HEK293T (cell line): ENCODE measurements around the gene GRPEL2.

ENCODE experiments used
- CTCF ChIA-PET: fragments of 350-600 bp; formaldehyde crosslinking; extraction: SDS; loops from one replicate; lab custom pipeline; 2021; ENCODE audit warnings: antibody characterized with exemption, inconsistent platforms; lab: Yijun Ruan, JAX
- POLR2A ChIA-PET: fragments of 350-600 bp; formaldehyde crosslinking; extraction: SDS; loops from one replicate; lab custom pipeline; 2020; ENCODE audit warnings: antibody characterized with exemption, inconsistent platforms; lab: Yijun Ruan, JAX
- DNase-seq: peaks from one replicate; pipeline ENCODE4 v3.0.0; 2012; ENCODE audit warnings: mixed read lengths; ENCODE audit errors: extremely low spot score
- ARNT ChIP-seq: fragments of 450-650 bp; IDR thresholded peaks from 2 replicates; pipeline ENCODE4 v1.6.1; 2017; ENCODE audit warnings: mild to moderate bottlenecking
- BHLHE40 ChIP-seq: fragments of 450-650 bp; IDR thresholded peaks from 2 replicates; pipeline ENCODE4 v1.6.1; 2016; ENCODE audit warnings: mild to moderate bottlenecking, moderate library complexity, borderline replicate concordance
- CTBP1 ChIP-seq: fragments of 450-650 bp; IDR thresholded peaks from 2 replicates; pipeline ENCODE4 v1.6.1; 2016; ENCODE audit warnings: borderline replicate concordance
- ELF4 ChIP-seq: fragments of 450-650 bp; IDR thresholded peaks from 2 replicates; pipeline ENCODE4 v1.6.1; 2017; ENCODE audit warnings: antibody characterized with exemption
- FOXA1 ChIP-seq: fragments of 450-650 bp; IDR thresholded peaks from 2 replicates; pipeline ENCODE4 v1.6.1; 2016; ENCODE audit warnings: mild to moderate bottlenecking
- FOXK2 ChIP-seq: fragments of 450-650 bp; IDR thresholded peaks from 2 replicates; pipeline ENCODE4 v1.6.1; 2016; ENCODE audit warnings: mild to moderate bottlenecking
- FOXM1 ChIP-seq: fragments of 450-650 bp; IDR thresholded peaks from 2 replicates; pipeline ENCODE4 v1.6.1; 2017; ENCODE audit warnings: mild to moderate bottlenecking, borderline replicate concordance
- HDGF ChIP-seq: fragments of 450-650 bp; IDR thresholded peaks from 2 replicates; pipeline ENCODE4 v1.6.1; 2017; ENCODE audit warnings: antibody characterized with exemption, borderline replicate concordance
- L3MBTL2 ChIP-seq: fragments of 450-650 bp; conservative IDR thresholded peaks from 2 replicates; pipeline ENCODE4 v1.6.1; 2016; ENCODE audit warnings: mild to moderate bottlenecking
- LEF1 ChIP-seq: fragments of 450-650 bp; IDR thresholded peaks from 2 replicates; pipeline ENCODE4 v1.6.1; 2017; ENCODE audit warnings: mild to moderate bottlenecking, borderline replicate concordance
- NFRKB ChIP-seq: fragments of 450-650 bp; IDR thresholded peaks from 2 replicates; pipeline ENCODE4 v1.6.1; 2016; ENCODE audit warnings: mild to moderate bottlenecking, moderate library complexity
- PKNOX1 ChIP-seq: fragments of 450-650 bp; IDR thresholded peaks from 2 replicates; pipeline ENCODE4 v1.6.1; 2016
- SP1 ChIP-seq: fragments of 450-650 bp; IDR thresholded peaks from 2 replicates; pipeline ENCODE4 v1.6.1; 2017
- SUZ12 ChIP-seq: fragments of 450-650 bp; IDR thresholded peaks from 2 replicates; pipeline ENCODE4 v1.6.1; 2016; ENCODE audit warnings: mild to moderate bottlenecking
- TARDBP ChIP-seq: fragments of 450-650 bp; IDR thresholded peaks from 2 replicates; pipeline ENCODE4 v1.6.1; 2016
- ZNF384 ChIP-seq: fragments of 450-650 bp; IDR thresholded peaks from 2 replicates; pipeline ENCODE4 v1.6.1; 2016

GRPEL2 gene

GRCh38 chr5:149371296-149371962 is 26.1 kb downstream of the GRPEL2 start:
- TF ChIP-seq BHLHE40 (no peak), NFRKB (no peak), HDGF (no peak), L3MBTL2 (no peak), CTBP1 (no peak), SUZ12 (no peak), ZNF384 (no peak), SP1 (no peak), PKNOX1 (no peak), ELF4 (no peak), FOXA1 (no peak), ARNT (no peak), LEF1 (no peak), FOXK2 (no peak), TARDBP (no peak), FOXM1 (no peak)
- ChIA-PET CTCF (interaction anchor here (0.6 to 3.4 kb wide), 17 partner anchors 8 to 194 kb away, joined by 3 to 20 read pairs (median 5); partner anchors contain the start of gene PCYOX1L), POLR2A (interaction anchor here (1.2 kb wide), 2 partner anchors 11 to 26 kb away, joined by 3 to 4 read pairs; partner anchors contain the start of gene GRPEL2)
- DNase-seq = peak; percentile 76

- ChIA-PET POLR2A (interaction anchor here (1.2 to 1.6 kb wide), 3 partner anchors 12 to 27 kb away, joined by 3 to 6 read pairs (median 4); partner anchors contain the start of genes GRPEL2 and PCYOX1L), CTCF (interaction anchor here (0.6 to 3.4 kb wide), 17 partner anchors 8 to 193 kb away, joined by 3 to 20 read pairs (median 5); partner anchors contain the start of gene PCYOX1L)
- no peak for TF ChIP-seq ARNT
- TF ChIP-seq SUZ12 = no peak
- TF ChIP-seq HDGF = no peak
- no peak for TF ChIP-seq L3MBTL2
- TF ChIP-seq SP1 = no peak
- TF ChIP-seq FOXK2 = no peak
- TF ChIP-seq LEF1 = no peak
- TF ChIP-seq PKNOX1 = no peak
- no peak for TF ChIP-seq ZNF384
- no peak for TF ChIP-seq NFRKB
- no peak for TF ChIP-seq ELF4
- no peak for TF ChIP-seq TARDBP
- TF ChIP-seq FOXM1 = no peak
- no peak for TF ChIP-seq BHLHE40
- DNase-seq = no peak
These were observed 26.9 kb downstream of the GRPEL2 start for GRCh38 chr5:149372076-149372795.

- TF ChIP-seq NFRKB (no peak), PKNOX1 (no peak), SUZ12 (no peak), FOXM1 (no peak), BHLHE40 (no peak), L3MBTL2 (no peak), ELF4 (no peak), CTBP1 (no peak), ZNF384 (no peak), TARDBP (no peak), FOXK2 (no peak), FOXA1 (no peak), ARNT (no peak), LEF1 (no peak)
- POLR2A ChIA-PET = interaction anchor here (1.2 to 1.6 kb wide), 2 partner anchors 15 to 178 kb away, joined by 4 to 6 read pairs; partner anchors contain the start of genes CSNK1A1 and PCYOX1L
- CTCF ChIA-PET = interaction anchor here (1.4 to 3.4 kb wide), 5 partner anchors 9 to 61 kb away, joined by 4 to 20 read pairs (median 11); no protein-coding TSS in a partner anchor
- DNase-seq = no peak
These were observed 27.6 kb downstream of the GRPEL2 start for GRCh38 chr5:149372932-149373331.

- no peak for DNase-seq
- no peak for TF ChIP-seq ZNF384
- TF ChIP-seq ARNT = no peak
- no peak for TF ChIP-seq SP1
- ChIA-PET CTCF (interaction anchor here (0.8 kb wide), 1 partner anchor 61 kb away, joined by 3 read pairs; no protein-coding TSS in a partner anchor), POLR2A (no interaction called here)
These were observed 29.0 kb downstream of the GRPEL2 start for GRCh38 chr5:149374303-149374702.

GRCh38 chr5:149374801-149375200 is 29.5 kb downstream of the GRPEL2 start:
- ChIA-PET CTCF (interaction anchor here (0.8 to 1.3 kb wide), 2 partner anchors 60 to 66 kb away, joined by 3 to 4 read pairs; no protein-coding TSS in a partner anchor), POLR2A (no interaction called here)
- no peak for DNase-seq
- TF ChIP-seq ZNF384 (no peak), SUZ12 (no peak), FOXK2 (no peak), ARNT (no peak), PKNOX1 (no peak), L3MBTL2 (no peak), HDGF (no peak), CTBP1 (no peak), NFRKB (no peak), BHLHE40 (no peak), FOXA1 (no peak)
